GM18909 (cell line): ENCODE measurements around the gene ISOC2.
"Not testable (repeated sequence)": the region's sequence is repeated elsewhere in the genome, so short reads cannot be mapped to it uniquely, and the experiment has no call there.

Experiments used
- ATAC-seq: cut with Tn5 transposase; IDR thresholded peaks from one replicate; pipeline ENCODE4 v1.9.1; 2021; ENCODE audit warnings: mild to moderate bottlenecking; ENCODE audit not compliant: unreplicated experiment, poor library complexity

ISOC2 gene

GRCh38 chr19:55443824-55444480, 17.5 kb downstream of the ISOC2 start:
- no peak for ATAC-seq

DNA sequence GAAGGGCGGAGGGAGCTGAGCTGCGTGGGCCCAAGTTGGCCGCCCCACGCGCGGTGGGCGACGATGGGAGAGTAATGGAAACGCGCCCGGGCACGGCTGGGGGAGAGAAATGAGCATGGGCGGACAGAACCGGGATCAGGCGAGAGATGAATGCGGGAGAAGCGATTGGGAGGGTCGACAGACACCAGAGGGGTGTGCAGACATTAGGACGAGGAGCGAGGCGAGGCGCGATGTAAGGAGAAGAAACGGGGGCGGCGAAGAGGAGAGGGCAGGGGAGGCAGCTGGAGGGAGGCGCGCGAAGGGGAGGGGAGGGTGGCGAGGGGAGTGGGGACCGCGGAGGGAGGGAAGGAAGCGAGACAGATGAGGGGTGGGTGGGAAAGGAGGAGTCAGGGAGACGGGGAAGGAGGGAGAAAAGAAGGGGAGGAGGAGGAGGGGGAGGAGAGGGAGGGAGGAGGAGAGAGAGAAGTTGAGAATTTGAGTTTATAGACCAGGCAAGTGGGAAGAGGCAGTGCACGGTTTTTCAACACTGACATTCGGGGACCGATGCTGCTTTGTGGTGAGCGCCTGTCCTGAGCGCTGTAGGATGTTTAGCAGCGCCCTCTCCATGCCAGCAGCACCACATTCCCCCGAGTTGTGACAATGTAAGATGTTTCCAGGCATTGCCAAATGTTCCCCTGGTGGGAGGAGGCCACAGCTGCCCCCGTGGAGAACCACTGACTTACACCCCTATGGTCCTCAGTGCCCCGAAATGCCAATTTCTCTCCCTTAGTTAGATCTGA, 18.2 kb downstream of the ISOC2 start, which contains the start of gene SHISA7:
TSS of gene SHISA7 (minus strand) at position 256 of the 779 bp plus-strand sequence. CDS start 437 bp downstream, outside the sequence.
- ATAC-seq: no peak

DNA sequence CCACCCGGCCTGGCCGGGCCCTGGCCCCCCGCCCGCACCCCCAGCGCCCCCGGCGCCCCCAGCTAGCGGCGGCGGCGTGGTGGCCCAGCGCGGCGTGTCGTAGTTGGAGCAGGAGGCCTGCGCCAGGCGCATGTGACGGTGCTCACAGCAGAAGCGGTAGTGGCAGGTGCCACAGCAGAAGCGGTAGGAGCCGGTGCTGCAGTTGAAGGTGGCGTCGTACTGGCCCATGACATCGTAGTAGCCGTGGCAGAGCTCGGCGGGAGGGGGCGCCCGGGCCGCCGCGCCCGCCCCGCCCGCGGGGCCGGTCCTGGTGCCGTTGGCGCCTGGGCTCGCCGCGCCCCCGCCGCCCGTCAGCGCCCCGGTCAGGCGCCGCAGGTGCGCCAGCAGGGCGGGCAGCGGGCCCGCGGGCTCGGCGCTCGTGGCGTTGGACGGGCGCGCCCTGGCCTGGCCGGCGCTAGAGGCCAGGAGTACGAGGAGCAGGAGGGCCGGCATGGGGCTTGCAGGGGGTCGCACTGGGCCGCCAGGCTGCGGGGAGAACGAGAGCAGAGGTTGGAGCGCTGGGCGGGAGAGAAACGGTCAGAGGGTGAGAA, 19.0 kb downstream of the ISOC2 start:
- no peak for ATAC-seq

DNA sequence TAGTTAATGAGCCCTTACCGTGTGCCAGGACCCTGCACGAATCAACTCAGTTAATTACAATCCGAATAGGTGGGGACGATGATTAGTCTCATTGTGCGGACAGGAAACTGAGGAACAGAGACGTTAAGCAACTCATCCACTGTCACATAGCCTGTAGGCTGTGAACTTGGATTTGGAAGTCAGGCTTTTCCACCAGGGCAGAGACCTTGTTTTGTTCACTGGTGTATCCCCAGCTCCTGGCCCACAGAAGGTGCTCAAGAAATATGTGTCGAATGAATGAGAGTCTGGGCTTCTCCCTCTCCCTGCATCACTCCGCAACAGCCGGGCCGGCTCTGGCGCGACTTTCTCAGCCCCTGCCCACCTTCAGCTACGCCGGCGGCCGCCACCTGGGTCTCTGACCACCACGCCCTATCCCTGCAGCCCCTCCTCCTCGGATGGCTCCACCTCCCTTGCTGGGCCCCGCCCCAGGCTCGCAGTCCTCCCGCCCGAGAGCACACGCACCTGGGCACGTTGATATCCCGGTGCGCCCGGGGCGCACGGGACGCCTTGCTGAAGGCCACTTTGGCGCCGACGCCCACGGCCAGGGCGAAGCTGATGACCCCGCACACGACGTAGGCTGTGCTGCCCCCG, 19.6 kb downstream of the ISOC2 start:
- ATAC-seq: no peak

DNA sequence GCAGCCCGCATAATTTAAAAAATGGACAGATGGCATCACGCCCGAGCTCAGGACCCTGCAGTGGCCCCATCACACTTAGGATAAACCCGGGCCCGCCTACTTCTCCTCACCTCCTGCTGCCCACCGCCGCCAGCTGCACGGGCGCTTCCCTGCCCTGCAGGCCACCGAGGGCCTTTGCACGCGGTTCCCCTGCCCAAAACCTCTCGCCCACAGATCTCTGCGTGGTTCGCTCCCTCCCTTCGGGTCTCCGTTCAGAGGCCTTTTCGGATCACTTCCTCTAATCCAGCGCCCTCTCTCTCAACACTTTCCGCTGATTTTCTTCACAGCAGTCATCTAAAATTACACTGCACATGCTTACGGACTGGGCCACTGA, 20.1 kb downstream of the ISOC2 start:
- no peak for ATAC-seq

DNA sequence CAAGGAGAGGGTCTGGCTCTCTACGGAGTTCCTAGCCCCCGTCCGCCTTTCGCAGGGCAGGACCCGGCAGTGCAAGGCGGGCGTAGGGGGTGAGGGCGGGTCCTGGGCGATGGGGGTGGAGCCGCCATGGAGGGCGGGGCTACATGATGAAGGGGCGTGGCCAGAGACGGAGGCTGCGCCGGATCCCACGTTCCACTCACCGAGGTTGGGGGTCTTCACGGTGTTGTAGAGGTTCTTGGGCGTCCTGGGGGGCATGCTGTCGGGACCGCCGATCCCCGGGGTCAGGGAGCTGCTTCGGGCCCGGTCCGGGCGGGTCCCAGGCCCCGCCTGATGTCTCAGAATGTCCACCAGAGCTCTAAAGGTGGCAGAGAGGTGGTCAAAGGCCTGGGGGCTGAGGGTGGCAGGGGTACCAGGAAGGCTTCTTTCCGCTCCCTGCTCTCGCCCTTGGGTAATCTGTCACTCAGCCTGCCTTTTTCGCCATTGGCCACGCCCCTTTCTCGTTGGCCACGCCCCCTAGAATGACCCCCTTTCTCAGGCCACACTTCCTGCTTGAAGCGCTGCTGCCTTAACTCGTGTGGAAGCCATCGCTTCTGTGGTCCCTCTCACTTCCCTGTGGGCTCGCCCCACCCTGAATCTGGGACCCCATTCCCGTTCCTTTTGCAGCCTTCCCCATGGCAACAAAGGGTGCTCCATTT, 20.9 kb downstream of the ISOC2 start:
- ATAC-seq: no peak

GRCh38 chr19:55439052-55439451, 22.4 kb downstream of the ISOC2 start:
- no peak for ATAC-seq

DNA sequence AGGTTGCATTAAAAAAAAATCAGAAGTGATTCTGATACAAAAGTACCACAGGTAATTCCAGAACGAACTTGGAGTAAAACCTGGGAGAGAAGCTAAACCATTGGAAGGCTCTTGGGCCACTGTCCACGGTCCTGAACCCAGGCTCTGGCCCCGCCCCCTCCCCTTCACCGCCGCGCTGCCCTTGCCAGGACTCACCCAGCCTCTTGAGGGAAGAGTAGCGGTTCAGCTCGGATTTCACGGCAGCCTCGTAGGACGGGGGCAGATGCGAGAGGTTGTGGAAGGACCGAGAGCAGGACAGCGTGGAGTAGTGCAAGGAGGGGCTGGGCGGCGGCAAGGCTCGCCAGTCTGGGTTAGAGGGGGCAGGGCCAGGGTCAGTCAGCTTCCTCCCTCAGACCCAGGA, 24.0 kb downstream of the ISOC2 start:
- ATAC-seq: no peak

- no peak for ATAC-seq
Measured at GRCh38 chr19:55436847-55437246, 24.6 kb downstream of the ISOC2 start.

GRCh38 chr19:55435020-55435419, 26.4 kb downstream of the ISOC2 start:
- ATAC-seq: no peak

- ATAC-seq: no peak
Measured at GRCh38 chr19:55434356-55434919, 27.0 kb downstream of the ISOC2 start.

GRCh38 chr19:55433292-55433691, 28.1 kb downstream of the ISOC2 start:
- no peak for ATAC-seq

GRCh38 chr19:55432241-55432959, 29.0 kb downstream of the ISOC2 start:
- no peak for ATAC-seq

DNA sequence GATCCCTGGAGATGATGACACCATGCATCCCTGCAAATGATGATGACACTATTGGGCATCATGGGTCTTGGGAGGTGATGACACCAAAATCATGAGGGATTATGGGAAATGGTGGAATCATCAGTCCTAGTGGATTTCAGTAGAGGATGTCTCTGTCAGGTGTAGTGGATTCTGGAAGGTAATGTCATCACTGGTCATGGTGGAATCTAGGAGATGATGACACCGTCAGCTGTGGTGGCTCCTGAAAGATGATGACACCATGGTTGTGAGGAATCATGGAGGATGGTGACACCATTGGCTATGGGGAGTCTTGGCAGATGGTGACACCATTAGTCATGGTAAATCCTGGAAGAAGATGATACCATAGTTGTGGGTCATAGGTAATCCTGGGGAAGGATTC, 30.3 kb downstream of the ISOC2 start:
- ATAC-seq: no peak

DNA sequence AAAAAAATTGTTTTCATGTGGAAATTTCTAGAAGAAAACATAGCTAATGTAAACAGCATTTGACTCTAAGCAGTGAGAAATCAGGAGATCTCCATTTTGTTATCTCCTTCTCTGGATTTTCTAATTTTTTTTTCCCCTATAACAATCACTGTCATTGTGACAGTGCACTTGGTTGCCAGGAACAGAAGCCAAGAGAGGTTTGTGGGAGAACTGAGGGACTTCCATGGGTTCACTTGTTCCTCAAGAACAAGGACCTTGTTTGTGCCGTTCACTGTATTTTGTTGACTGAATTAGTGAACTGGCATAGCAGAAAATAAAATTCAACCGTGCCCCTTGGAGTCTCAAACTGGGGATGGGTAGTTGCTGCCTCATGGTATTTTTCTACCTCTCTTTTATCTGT, 35.4 kb downstream of the ISOC2 start:
- ATAC-seq: no peak

GRCh38 chr19:55424518-55424917, 36.9 kb downstream of the ISOC2 start:
- no peak for ATAC-seq

GRCh38 chr19:55423225-55424005, 38.0 kb downstream of the ISOC2 start:
- no peak for ATAC-seq

DNA sequence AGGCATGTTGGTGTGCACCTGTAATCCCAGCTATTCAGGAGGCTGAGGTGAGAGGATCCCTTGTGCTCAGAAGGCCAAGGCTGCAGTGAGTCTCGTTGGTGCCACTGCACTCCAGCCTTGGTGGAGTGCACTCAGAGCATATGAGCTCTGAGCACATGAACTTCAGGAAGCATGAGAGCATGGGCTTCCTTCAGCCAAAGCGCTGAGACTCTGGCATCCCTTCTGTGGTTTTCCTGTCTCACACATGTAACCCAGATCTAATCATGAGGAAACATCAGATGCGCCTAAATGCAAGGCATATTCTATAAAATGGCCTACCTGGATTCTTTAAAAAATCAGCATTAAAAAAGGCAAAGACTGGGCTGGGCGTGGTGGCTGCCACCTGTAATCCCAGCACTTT, 40.2 kb downstream of the ISOC2 start:
- ATAC-seq: not testable (repeated sequence)
